GM10266 (cell line): ENCODE data around the gene PHETA1.

Source experiments
- DNase-seq: peaks from one replicate; pipeline ENCODE4 v3.0.0; 2012; ENCODE audit errors: extremely low spot score
- TF ChIP-seq, protein P1 (sequence below): IDR thresholded peaks from 2 replicates; pipeline ENCODE4 v1.5.1; 2012; ENCODE audit warnings: mild to moderate bottlenecking, low read depth; ENCODE audit not compliant: control insufficient read depth, insufficient read depth; ENCODE audit errors: missing control alignments

PHETA1 gene

DNA sequence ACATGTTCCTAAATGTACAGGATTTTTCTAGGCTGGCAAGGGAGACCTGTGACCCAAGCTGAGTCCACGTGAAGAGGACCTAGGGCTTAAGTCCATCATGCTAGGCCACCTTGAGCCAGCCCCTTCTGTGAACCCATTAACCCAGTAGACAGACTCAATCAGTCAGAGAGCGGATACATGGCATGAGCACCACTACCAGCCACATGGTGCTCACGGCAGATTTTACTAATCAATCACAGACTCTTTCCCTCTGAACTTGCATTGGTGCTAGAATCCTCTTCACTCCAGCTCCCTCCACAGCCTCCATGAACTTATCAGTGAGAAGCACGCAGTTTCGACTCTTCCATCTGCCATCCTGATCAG lies 9.0 kb downstream of the PHETA1 start:
- TF ChIP-seq, protein P1, sequence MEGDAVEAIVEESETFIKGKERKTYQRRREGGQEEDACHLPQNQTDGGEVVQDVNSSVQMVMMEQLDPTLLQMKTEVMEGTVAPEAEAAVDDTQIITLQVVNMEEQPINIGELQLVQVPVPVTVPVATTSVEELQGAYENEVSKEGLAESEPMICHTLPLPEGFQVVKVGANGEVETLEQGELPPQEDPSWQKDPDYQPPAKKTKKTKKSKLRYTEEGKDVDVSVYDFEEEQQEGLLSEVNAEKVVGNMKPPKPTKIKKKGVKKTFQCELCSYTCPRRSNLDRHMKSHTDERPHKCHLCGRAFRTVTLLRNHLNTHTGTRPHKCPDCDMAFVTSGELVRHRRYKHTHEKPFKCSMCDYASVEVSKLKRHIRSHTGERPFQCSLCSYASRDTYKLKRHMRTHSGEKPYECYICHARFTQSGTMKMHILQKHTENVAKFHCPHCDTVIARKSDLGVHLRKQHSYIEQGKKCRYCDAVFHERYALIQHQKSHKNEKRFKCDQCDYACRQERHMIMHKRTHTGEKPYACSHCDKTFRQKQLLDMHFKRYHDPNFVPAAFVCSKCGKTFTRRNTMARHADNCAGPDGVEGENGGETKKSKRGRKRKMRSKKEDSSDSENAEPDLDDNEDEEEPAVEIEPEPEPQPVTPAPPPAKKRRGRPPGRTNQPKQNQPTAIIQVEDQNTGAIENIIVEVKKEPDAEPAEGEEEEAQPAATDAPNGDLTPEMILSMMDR, result no peak
- DNase-seq, result no peak

DNA sequence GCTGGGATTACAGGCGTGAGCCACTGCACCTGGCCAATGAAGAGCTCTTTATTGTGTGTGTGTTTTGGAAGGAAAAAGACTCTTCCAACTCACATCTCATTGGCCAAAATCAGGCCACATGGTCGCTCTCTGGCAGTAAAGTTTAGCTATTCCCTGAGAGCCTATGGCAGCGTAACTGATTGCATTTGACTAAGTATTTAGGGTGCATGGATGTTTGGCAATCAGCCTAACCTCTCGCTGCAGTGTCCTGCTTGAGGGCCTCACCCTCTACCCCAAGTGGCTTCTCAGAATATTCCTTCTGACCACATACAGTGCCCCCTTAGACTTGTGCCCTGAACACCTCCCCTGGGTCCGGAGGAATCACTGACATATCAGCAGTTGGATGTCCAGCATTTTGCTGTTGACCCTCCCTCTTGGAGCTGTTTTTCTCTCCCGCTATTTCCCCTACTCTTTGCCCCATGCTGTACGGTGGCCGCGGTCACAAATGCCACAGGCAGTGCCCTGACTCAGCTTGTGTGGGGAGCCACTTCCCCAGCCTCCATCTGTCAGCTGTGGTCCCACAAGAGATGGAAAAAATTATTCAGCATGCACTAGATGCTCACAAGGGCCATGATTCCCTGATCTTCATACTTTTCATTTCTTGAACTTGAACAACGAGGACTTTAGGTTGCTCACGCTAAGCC lies 9.5 kb downstream of the PHETA1 start:
- TF ChIP-seq, protein P1, result no peak
- no peak for DNase-seq

DNA sequence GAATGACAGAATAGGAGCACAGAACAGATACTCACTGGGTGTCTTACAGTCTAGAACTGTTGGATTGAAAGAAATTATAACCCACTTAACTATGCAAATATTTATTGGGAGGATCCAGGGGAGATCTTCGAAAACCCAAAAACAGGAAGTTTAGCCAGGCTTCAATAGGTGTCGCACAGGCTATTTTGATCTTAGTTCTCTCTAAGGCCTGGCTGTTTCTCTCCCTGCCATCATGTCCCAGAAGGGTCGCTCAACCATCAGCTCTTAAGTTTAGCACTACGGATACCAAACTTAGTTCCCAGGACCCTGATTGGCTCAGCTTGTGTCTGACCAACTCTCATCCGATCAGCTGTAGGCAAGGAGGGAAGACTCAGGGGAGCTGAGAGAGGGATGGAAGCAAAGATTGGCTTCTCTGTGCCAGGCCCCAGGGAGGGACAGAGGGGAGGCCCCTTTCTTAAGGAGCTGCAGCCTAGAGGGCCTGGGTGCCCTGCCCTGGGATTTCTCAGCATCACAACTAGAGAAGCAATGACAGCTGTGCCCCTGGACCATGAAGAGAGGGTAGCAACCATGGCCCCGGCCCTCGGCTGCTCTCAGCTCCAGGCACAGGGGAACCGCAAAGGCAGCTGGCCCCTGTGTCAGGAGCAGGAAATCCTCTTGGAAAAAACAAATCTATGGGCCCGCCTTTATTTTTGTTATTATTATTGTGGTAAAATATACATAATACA lies 13.5 kb downstream of the PHETA1 start:
- TF ChIP-seq, protein P1, result no peak
- no peak for DNase-seq

DNA sequence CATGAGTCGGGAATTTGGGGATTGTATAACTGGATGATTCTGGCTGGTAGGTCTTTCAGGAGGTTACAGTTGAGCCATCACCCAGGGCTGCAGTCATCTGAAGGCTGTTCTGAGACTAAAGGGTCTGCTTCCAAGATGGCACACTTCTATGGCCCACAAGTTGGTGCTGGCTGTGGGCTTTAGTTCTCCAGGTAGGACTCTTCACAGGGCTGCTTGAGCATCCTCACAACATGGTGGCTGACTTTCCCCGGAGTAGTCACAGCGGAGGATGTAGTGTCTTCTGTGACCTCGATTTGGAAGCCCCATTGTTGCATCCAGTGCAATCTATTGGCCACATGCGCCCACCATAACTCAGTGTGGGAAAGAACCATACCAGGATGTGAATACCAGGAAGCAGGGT lies 14.4 kb downstream of the PHETA1 start:
- TF ChIP-seq, protein P1, result no peak
- no peak for DNase-seq

DNA sequence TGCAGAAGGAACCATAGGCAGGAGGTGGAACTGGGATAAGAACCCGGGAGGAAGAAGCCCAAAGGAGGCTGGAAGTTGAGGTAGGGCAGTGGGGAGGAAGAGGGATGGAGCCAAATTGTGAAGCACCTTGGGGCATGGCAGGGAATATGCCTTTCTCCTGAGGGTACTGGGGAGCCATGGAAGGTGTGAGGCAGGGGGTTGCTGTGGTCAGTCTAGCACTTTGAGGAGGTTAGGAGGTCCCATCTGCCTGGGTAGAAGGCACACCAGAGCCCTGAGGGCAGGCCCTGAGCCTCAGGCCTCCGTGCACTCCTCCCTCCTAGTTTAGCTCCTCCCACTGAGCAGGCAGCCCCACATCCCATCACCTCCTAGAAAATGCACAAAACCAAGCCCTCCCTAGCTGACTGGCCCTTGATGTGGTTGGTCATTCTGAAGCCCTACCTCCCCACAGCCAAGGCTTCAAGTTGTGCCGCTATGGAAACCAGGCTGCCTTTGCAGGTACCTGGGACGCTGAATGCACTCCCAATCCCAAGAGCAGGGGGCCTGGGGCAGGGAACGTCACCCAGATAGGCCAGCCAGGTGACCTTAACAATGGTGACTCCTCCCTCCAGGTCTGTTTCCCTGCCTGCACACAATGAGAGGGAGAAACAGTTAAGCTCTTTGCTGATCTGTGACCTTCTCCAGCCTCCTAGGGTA lies 15.1 kb downstream of the PHETA1 start:
- TF ChIP-seq, protein P1, result no peak
- no peak for DNase-seq

DNA sequence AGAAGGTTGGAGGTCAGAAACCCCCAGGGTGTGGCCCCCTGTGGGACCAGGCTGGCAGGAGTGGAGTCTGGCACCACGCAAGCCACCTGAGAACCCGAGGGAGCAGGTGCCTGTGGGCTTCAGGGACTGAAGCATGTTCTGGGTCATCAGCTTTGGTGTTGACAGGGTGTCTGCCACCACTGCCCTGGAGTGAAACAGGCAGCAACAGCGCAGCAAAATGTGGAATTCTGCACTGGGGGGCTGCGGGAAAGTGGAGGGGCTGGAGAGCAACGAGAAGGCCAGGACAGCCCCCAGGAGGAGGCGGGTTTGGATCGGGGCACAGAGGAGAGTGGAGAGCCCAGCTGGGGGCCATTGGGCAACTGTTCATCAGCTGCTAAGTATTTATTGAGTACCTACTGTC lies 15.9 kb downstream of the PHETA1 start:
- TF ChIP-seq, protein P1, result no peak
- no peak for DNase-seq
